Sciatic nerve (tissue), 2 donors: Measurements from ENCODE around the gene STK31. TPM values are rescaled to one million over a fixed set of nuclear protein-coding genes. Genes with fewer than 3 reads are reported as not detected.
"Not testable (repeated sequence)": the region's sequence is repeated elsewhere in the genome, so short reads cannot be mapped to it uniquely, and the experiment has no call there.

Experiments
- ATAC-seq: fragments of 200-7000 bp; cut with Tn5 transposase; one replicate; pipeline ENCODE4 v1.9.1; 2020; ENCODE audit warnings: mild to moderate bottlenecking, moderate library complexity
- DNase-seq: peaks from one replicate; pipeline ENCODE4 v3.0.0-alpha.2; 2020; ENCODE audit warnings: low spot score
- intact Hi-C: fragments of 100-400 bp; cut with DNase I; formaldehyde crosslinking; loops from one replicate; pipeline ENCODE4 v1.14.2; 2022
- total RNA-seq: library from RNA; stranded (reverse); fragmentation: NEBNext Ultra II Directional; extraction: Animal tissue kit (Norgen Biotek cat#: 25700); gene quantifications from one replicate; pipeline ENCODE4 v1.2.1, GENCODE V29; 2021
- donor health status: DM: no; HTN: no; CAD: no.
- donor health status: DM: no; HTN: no; CAD: no.

Gene STK31
- total RNA-seq, 1 donor from 2014 or later, result 1.8 TPM

GRCh38 chr7:23768022-23768421, 58.0 kb downstream of the STK31 start:
- intact Hi-C loops, result no loop called here
- DNase-seq (no peak), ATAC-seq (no peak)

GRCh38 chr7:23779185-23779800, 69.3 kb downstream of the STK31 start:
- DNase-seq, ATAC-seq, intact Hi-C loops: not testable (repeated sequence)

- no peak for DNase-seq
- ATAC-seq, result no peak
- intact Hi-C loops, result no loop called here
These were observed 73.1 kb downstream of the STK31 start for GRCh38 chr7:23783115-23783514.

- DNase-seq, result no peak
- ATAC-seq, result no peak
- intact Hi-C loops, result no loop called here
These were observed 77.3 kb downstream of the STK31 start for GRCh38 chr7:23787272-23787671.

GRCh38 chr7:23788843-23789242, 78.8 kb downstream of the STK31 start:
- ATAC-seq (no peak), DNase-seq (no peak)
- intact Hi-C loops, result no loop called here

- no peak for ATAC-seq
- no peak for DNase-seq
- intact Hi-C loops, result no loop called here
These were observed 81.7 kb downstream of the STK31 start for GRCh38 chr7:23791721-23792120.

- intact Hi-C loops, result no loop called here
- ATAC-seq, result no peak
- no peak for DNase-seq
These were observed 92.8 kb downstream of the STK31 start for GRCh38 chr7:23802720-23803397.

GRCh38 chr7:23804707-23805106, 94.7 kb downstream of the STK31 start:
- DNase-seq (no peak), ATAC-seq (no peak)
- intact Hi-C loops, result no loop called here

- intact Hi-C loops, result no loop called here
- DNase-seq (no peak), ATAC-seq (no peak)
These were observed 98.4 kb downstream of the STK31 start for GRCh38 chr7:23808421-23808820.

GRCh38 chr7:23810099-23810498, 100.1 kb downstream of the STK31 start:
- intact Hi-C loops, result no loop called here
- ATAC-seq, result no peak

GRCh38 chr7:23811540-23811939, 101.5 kb downstream of the STK31 start:
- no peak for DNase-seq
- intact Hi-C loops, result no loop called here
- no peak for ATAC-seq

More at GRCh38 chr7:23810099-23810498, 100.1 kb downstream of the STK31 start:
- no peak for DNase-seq

GRCh38 chr7:23828125-23828524, 118.1 kb downstream of the STK31 start:
- intact Hi-C loops, ATAC-seq, DNase-seq: not testable (repeated sequence)

GRCh38 chr7:23832733-23833132, 122.7 kb downstream of the STK31 start:
- intact Hi-C loops, ATAC-seq: not testable (repeated sequence)

GRCh38 chr7:23833405-23833804, 123.4 kb downstream of the STK31 start:
- DNase-seq, result no peak
- intact Hi-C loops, result no loop called here
- no peak for ATAC-seq

More at GRCh38 chr7:23832733-23833132, 122.7 kb downstream of the STK31 start:
- not testable (repeated sequence) for DNase-seq

- ATAC-seq, DNase-seq, intact Hi-C loops: not testable (repeated sequence)
These were observed 134.8 kb downstream of the STK31 start for GRCh38 chr7:23844837-23845236.

GRCh38 chr7:23852135-23852534, 142.1 kb downstream of the STK31 start:
- DNase-seq (no peak), ATAC-seq (no peak)
- intact Hi-C loops, result no loop called here

- DNase-seq, result no peak
- intact Hi-C loops, result no loop called here
- no peak for ATAC-seq
These were observed 143.0 kb downstream of the STK31 start for GRCh38 chr7:23852988-23853387.

GRCh38 chr7:23863209-23863787, 153.3 kb downstream of the STK31 start:
- no peak for DNase-seq
- intact Hi-C loops, result no loop called here

GRCh38 chr7:23864973-23865372, 155.0 kb downstream of the STK31 start:
- intact Hi-C loops, result no loop called here
- ATAC-seq, result no peak
- DNase-seq, result no peak

More at GRCh38 chr7:23863209-23863787, 153.3 kb downstream of the STK31 start:
- ATAC-seq, result no peak

GRCh38 chr7:23873306-23873705, 163.3 kb downstream of the STK31 start:
- ATAC-seq, result no peak
- intact Hi-C loops, result no loop called here
- DNase-seq, result no peak
